ENCODE results near the gene MUC22. TPM values are rescaled to one million over a fixed set of nuclear protein-coding genes. Genes with fewer than 3 reads are reported as not detected.

The MUC22 gene
- total RNA-seq, 6 experiments from 2014 or later = not detected

GRCh38 chr6:31068669-31069340, 58.5 kb downstream of the MUC22 start:
- no peaks in the 10 kb centered on the region for H3K36me3 ChIP-seq
- H3K4me1 ChIP-seq = peaks cover 0 to 6% (median 0%) of the 10 kb centered on the region in 4 donors
- intact Hi-C loops (cut with DNase I) = loop anchor here in 1 of 2 donors (10.0 kb wide), 1 partner anchor 234 kb away; no protein-coding TSS in a partner anchor
- TF ChIP-seq POLR2A (IDR thresholded peaks at IDR 0.05) = no peak
- TF ChIP-seq, protein P1, sequence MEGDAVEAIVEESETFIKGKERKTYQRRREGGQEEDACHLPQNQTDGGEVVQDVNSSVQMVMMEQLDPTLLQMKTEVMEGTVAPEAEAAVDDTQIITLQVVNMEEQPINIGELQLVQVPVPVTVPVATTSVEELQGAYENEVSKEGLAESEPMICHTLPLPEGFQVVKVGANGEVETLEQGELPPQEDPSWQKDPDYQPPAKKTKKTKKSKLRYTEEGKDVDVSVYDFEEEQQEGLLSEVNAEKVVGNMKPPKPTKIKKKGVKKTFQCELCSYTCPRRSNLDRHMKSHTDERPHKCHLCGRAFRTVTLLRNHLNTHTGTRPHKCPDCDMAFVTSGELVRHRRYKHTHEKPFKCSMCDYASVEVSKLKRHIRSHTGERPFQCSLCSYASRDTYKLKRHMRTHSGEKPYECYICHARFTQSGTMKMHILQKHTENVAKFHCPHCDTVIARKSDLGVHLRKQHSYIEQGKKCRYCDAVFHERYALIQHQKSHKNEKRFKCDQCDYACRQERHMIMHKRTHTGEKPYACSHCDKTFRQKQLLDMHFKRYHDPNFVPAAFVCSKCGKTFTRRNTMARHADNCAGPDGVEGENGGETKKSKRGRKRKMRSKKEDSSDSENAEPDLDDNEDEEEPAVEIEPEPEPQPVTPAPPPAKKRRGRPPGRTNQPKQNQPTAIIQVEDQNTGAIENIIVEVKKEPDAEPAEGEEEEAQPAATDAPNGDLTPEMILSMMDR (IDR thresholded peaks at IDR 0.05) = peak; percentile 64 to 90 (median 88)
- ATAC-seq (peak; percentile 89 to 99 (median 95)), DNase-seq (peak; percentile 56 to 77 (median 74))
- WGBS (ENCODE audit: insufficient coverage, low coverage, low lambda C conversion rate, missing lambda C conversion rate) = 52% methylated on average over 13 of the region's 13 CpGs
- H3K27ac ChIP-seq = no peak overlapping the region
- no peak overlapping the region for H3K4me3 ChIP-seq
- no peaks in the 10 kb centered on the region for H3K27me3 ChIP-seq
- H3K9me3 ChIP-seq = no peaks in the 10 kb centered on the region

DNA sequence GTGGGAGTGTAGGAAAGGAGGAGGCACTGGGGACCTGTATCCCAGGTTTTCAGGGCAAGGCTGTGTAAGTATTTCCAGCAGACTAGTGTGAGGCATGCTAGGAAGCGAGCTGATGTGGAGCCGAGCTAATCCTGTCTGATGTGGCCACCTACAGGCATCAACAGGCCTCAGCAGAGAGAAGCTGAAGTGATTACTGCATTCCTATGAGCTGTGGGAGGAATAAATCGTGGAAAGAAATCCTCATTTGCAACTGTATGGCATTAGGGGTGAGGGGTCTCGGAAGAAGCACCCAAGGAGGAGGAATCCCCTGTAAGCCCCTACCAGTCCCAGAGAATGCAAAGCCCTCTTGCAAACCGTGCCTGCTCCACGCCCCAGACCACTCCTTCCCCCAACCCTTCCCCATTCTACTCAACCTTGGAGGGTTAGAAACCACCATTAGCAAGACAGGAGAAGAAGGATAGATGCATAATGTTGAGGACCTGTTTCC, 60.5 kb downstream of the MUC22 start:
- DNase-seq = no peak
- Histone ChIP-seq H3K27ac (no peak overlapping the region), H3K9me3 (no peaks in the 10 kb centered on the region), H3K36me3 (no peaks in the 10 kb centered on the region), H3K27me3 (no peaks in the 10 kb centered on the region), H3K4me1 (peaks cover 0 to 6% (median 0%) of the 10 kb centered on the region in 4 donors), H3K4me3 (no peak overlapping the region)
- ATAC-seq = peak; percentile 37 to 83 (median 56)
- 33% methylated on average over 3 of the region's 6 CpGs for WGBS (ENCODE audit: insufficient coverage, low coverage, low lambda C conversion rate, missing lambda C conversion rate)
- TF ChIP-seq, protein P1 (IDR thresholded peaks at IDR 0.05) = peak in 3 of 4 donors; percentile 7 to 32 (median 31)
- TF ChIP-seq POLR2A (IDR thresholded peaks at IDR 0.05) = no peak
- intact Hi-C loops (cut with DNase I) = no loop called here

DNA sequence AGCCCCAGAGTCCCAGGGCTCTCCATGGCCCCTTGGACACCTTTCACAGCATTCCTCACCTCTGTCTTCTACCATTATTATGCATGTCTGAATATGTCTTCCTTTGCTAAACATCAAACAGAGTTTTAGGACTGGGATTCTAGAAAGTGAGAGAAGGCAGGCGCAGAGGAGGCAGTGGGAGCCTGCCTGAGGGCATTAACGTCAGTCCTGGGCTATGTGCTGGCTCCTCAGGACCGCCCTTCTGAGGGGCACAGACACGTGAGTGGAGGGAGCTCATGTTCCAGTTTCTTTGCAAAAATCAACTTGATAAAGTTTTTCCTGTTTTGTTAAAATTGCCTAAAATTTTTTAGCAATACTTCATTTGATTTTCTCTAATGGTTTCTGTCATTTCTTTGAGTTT, 64.1 kb downstream of the MUC22 start:
- no peaks in the 10 kb centered on the region for H3K36me3 ChIP-seq
- no peak for ATAC-seq
- no peaks in the 10 kb centered on the region for H3K9me3 ChIP-seq
- H3K4me1 ChIP-seq = peaks cover 0 to 6% (median 0%) of the 10 kb centered on the region in 4 donors
- no peak overlapping the region for H3K27ac ChIP-seq
- DNase-seq = no peak
- TF ChIP-seq, protein P1 (IDR thresholded peaks at IDR 0.05) = no peak
- no peak for TF ChIP-seq POLR2A (IDR thresholded peaks at IDR 0.05)
- H3K4me3 ChIP-seq = no peak overlapping the region
- intact Hi-C loops (cut with DNase I) = no loop called here
- WGBS (ENCODE audit: insufficient coverage, low coverage, low lambda C conversion rate, missing lambda C conversion rate) = 70% methylated on average over 4 of the region's 4 CpGs
- no peaks in the 10 kb centered on the region for H3K27me3 ChIP-seq

GRCh38 chr6:31075528-31075927, 65.3 kb downstream of the MUC22 start:
- Histone ChIP-seq H3K36me3 (no peaks in the 10 kb centered on the region), H3K9me3 (no peaks in the 10 kb centered on the region), H3K4me3 (no peak overlapping the region), H3K4me1 (peaks cover 0 to 6% (median 0%) of the 10 kb centered on the region in 4 donors), H3K27ac (no peak overlapping the region), H3K27me3 (no peaks in the 10 kb centered on the region)
- no peak for ATAC-seq
- WGBS (ENCODE audit: insufficient coverage, low coverage, low lambda C conversion rate, missing lambda C conversion rate) = 100% methylated on average over 1 of the region's 1 CpG
- TF ChIP-seq, protein P1 (IDR thresholded peaks at IDR 0.05) = no peak
- no peak for TF ChIP-seq POLR2A (IDR thresholded peaks at IDR 0.05)
- intact Hi-C loops (cut with DNase I) = no loop called here
- no peak for DNase-seq
